Measurements from ENCODE around the gene AICDA.
"Not testable (repeated sequence)": the region's sequence is repeated elsewhere in the genome, so short reads cannot be mapped to it uniquely, and the experiment has no call there.

The AICDA gene

DNA sequence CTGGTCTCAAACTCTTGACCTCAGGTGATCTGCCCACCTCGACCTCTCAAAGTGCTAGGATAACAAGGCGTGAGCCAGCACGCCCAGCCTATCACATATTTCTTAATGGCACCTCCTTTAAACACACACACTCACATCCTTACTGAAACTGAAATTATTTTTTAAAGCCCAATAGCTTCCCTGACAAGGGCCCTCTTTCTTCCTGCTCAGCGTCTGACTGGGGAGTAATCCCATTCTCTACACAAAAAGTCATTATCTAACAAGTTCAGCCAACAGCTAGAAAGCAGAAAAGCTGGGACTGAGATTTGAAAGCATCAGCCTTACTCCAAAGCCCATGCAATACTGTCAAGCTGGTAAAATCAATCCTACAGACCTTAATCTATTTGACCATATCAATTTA, 10.0 kb upstream of the AICDA start:
- no peak overlapping the region for H3K4me3 ChIP-seq (ENCODE audit: low read depth, low read length)
- H3K27me3 ChIP-seq = no peaks in the 10 kb centered on the region
- DNase-seq = no peak
- TF ChIP-seq, protein P1, sequence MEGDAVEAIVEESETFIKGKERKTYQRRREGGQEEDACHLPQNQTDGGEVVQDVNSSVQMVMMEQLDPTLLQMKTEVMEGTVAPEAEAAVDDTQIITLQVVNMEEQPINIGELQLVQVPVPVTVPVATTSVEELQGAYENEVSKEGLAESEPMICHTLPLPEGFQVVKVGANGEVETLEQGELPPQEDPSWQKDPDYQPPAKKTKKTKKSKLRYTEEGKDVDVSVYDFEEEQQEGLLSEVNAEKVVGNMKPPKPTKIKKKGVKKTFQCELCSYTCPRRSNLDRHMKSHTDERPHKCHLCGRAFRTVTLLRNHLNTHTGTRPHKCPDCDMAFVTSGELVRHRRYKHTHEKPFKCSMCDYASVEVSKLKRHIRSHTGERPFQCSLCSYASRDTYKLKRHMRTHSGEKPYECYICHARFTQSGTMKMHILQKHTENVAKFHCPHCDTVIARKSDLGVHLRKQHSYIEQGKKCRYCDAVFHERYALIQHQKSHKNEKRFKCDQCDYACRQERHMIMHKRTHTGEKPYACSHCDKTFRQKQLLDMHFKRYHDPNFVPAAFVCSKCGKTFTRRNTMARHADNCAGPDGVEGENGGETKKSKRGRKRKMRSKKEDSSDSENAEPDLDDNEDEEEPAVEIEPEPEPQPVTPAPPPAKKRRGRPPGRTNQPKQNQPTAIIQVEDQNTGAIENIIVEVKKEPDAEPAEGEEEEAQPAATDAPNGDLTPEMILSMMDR (IDR thresholded peaks at IDR 0.05; ENCODE audit: low read depth, low read length) = no peak
- no peaks in the 10 kb centered on the region for H3K9me3 ChIP-seq
- no peaks in the 10 kb centered on the region for H3K36me3 ChIP-seq
- H3K4me1 ChIP-seq = no peaks in the 10 kb centered on the region

GRCh38 chr12:8615206-8615605, 2.5 kb upstream of the AICDA start:
- H3K9me3 ChIP-seq = no peaks in the 10 kb centered on the region
- TF ChIP-seq, protein P1 (IDR thresholded peaks at IDR 0.05; ENCODE audit: low read depth, low read length) = no peak
- no peak for DNase-seq
- H3K4me1 ChIP-seq = no peaks in the 10 kb centered on the region
- H3K27me3 ChIP-seq = no peaks in the 10 kb centered on the region
- H3K36me3 ChIP-seq = no peaks in the 10 kb centered on the region
- H3K4me3 ChIP-seq (ENCODE audit: low read depth, low read length) = no peak overlapping the region

- DNase-seq; H3K9me3 ChIP-seq; H3K27me3 ChIP-seq; H3K36me3 ChIP-seq; H3K4me1 ChIP-seq; H3K4me3 ChIP-seq (ENCODE audit: low read depth, low read length): not testable (repeated sequence)
These were observed 1.2 kb upstream of the AICDA start for GRCh38 chr12:8613881-8614280.

GRCh38 chr12:8609061-8609570, 3.5 kb downstream of the AICDA start:
- H3K36me3 ChIP-seq = no peaks in the 10 kb centered on the region
- TF ChIP-seq, protein P1 (IDR thresholded peaks at IDR 0.05; ENCODE audit: low read depth, low read length) = peak; percentile 71
- DNase-seq = peak; percentile 10
- no peaks in the 10 kb centered on the region for H3K9me3 ChIP-seq
- no peak overlapping the region for H3K4me3 ChIP-seq (ENCODE audit: low read depth, low read length)
- no peaks in the 10 kb centered on the region; the same call in 1 of the 2 replicates for H3K27me3 ChIP-seq
- H3K4me1 ChIP-seq = no peaks in the 10 kb centered on the region

DNA sequence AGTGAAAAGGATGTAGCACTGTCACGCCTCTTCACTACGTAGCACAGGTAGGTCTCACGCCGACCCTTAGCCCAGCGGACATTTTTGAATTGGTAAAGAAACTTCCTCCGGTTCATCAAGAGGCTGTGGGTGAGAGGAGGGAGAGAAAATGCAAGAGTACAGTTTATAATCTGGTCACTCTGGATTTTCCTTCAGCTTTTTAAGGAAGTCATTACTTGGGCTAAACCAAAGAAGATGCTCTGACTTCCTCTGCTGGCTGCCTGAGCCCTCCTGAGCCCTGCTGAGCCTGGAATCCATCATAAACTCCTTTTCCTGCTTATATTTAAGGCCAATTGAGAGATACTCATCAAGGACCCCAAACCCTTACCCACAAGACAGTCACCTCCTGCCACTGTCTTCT, 5.8 kb downstream of the AICDA start:
- TF ChIP-seq, protein P1 (IDR thresholded peaks at IDR 0.05; ENCODE audit: low read depth, low read length) = no peak
- H3K4me3 ChIP-seq (ENCODE audit: low read depth, low read length) = no peak overlapping the region
- H3K9me3 ChIP-seq = no peaks in the 10 kb centered on the region
- no peaks in the 10 kb centered on the region; the same call in 1 of the 2 replicates for H3K27me3 ChIP-seq
- DNase-seq = no peak
- no peaks in the 10 kb centered on the region for H3K36me3 ChIP-seq
- no peaks in the 10 kb centered on the region for H3K4me1 ChIP-seq

DNA sequence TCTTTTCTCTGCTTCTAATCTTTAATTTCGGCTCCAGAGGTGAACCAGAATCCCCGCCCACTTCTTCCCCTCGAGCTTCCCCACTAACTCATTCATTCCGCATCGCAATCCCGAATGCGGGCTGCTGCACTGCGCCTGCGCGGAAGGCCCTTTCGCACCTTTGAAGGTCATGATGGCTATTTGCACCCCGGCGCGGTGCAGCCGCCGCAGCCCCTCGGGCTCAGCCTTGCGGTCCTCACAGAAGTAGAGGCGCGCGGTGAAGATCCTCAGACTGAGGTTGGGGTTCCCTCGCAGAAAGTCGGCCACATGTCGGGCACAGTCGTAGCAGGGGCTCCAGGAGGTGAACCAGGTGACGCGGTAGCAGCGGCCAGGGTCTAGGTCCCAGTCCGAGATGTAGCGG, 7.6 kb downstream of the AICDA start:
- Histone ChIP-seq H3K27me3 (no peaks in the 10 kb centered on the region; the same call in 1 of the 2 replicates), H3K4me3 (ENCODE audit: low read depth, low read length) (no peak overlapping the region), H3K4me1 (no peaks in the 10 kb centered on the region), H3K36me3 (no peaks in the 10 kb centered on the region), H3K9me3 (no peaks in the 10 kb centered on the region)
- TF ChIP-seq, protein P1 (IDR thresholded peaks at IDR 0.05; ENCODE audit: low read depth, low read length) = no peak
- no peak for DNase-seq

DNA sequence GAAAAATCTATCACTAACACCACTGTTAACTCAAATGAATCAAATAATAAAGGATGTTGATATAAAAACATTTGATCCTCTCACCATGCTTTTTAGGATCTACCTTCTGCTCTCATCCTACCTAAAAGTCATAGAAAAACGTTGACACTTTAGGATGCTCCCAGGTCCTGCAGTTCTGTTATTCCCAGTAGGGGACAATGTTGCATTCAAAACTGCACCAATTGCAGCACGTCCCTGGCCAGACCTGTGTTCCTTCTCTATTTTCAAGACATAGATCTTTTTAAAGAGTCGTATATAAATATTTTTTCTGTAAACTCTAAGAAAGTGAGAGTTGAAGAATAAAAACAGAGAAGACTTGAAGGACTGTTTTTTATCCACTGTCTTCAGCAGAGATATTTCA, 8.8 kb downstream of the AICDA start:
- Histone ChIP-seq H3K4me1 (no peaks in the 10 kb centered on the region), H3K9me3 (no peaks in the 10 kb centered on the region), H3K27me3 (no peaks in the 10 kb centered on the region; the same call in 1 of the 2 replicates), H3K4me3 (ENCODE audit: low read depth, low read length) (no peak overlapping the region), H3K36me3 (no peaks in the 10 kb centered on the region)
- DNase-seq = no peak
- TF ChIP-seq, protein P1 (IDR thresholded peaks at IDR 0.05; ENCODE audit: low read depth, low read length) = no peak

All from BE2C (cell line).